ENCODE results near the gene TRIM64C. TPM values are rescaled to one million over a fixed set of nuclear protein-coding genes. Genes with fewer than 3 reads are reported as not detected.
"Not testable (repeated sequence)": the region's sequence is repeated elsewhere in the genome, so short reads cannot be mapped to it uniquely, and the experiment has no call there.

Gene TRIM64C, protein sequence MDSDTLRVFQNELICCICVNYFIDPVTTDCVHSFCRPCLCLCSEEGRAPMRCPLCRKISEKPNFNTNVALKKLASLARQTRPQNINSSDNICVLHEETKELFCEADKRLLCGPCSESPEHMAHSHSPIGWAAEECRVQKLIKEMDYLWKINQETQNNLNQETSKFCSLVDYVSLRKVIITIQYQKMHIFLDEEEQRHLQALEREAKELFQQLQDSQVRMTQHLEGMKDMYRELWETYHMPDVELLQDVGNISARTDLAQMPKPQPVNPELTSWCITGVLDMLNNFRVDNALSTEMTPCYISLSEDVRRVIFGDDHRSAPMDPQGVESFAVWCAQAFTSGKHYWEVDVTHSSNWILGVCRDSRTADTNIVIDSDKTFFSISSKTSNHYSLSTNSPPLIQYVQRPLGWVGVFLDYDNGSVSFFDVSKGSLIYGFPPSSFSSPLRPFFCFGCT
- under 1 TPM in 1 of 12 donors, not detected in 11; 0.13 TPM for polyA plus RNA-seq (ENCODE audit: insufficient read length in 12 of 12)
- long read RNA-seq, donor 1 = 0 reads
- long read RNA-seq, donor 2 = 0 reads
- long read RNA-seq, donor 3 = 0 reads
- long read RNA-seq, donor 4 = 0 reads
- long read RNA-seq, donor 5 = 0 reads
- long read RNA-seq, donor 6 = 0 reads
- long read RNA-seq, donor 7 = 0 reads
- long read RNA-seq, donor 8 = 0 reads
- long read RNA-seq, donor 9 = 0 reads
- long read RNA-seq, donor 10 = 0 reads
- long read RNA-seq, donor 11 = 0 reads

DNA sequence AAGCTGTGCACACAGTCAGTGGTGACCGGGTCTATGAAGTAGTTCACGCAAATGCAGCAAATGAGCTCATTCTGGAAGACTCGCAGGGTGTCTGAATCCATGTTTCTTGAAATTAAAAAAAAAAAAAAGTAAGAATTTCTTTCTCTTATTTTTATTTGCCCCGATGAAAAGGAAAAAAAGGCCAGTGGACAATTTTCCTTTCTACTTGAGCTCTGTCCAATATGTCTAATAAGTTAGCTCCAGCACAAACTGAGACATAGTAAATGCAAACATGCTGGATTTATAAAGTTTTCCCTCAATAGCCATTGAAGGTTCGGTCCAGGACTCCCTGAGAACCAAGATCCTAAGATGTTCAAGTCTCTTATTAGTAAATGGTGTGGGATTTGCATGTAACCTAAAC, at the start of gene TRIM64C:
TRIM64C (minus strand) TSS at position 101 of the 400 bp plus-strand sequence; CDS start at position 101, 0 bp downstream.
- not testable (repeated sequence) for DNase-seq

DNA sequence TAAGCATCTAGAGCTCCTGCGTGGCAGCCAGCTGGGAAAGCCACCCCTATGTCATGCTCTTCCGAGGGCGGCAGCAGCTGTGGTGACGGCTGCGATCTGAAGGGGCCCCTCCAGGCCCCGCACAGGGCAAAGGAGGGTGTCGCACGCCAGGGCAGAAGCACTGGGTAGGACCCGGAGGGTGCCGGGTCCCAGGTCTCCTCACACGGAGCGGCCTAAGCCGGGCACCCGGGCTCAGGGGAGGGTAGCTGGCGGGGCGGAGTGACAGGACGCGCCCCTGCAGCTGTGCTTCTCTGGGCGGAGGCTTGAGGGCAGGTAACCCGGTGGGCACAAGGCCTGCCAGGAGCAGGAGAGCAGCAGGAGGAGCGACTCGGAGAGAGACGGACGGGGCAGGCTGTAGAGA, 43.4 kb upstream of the TRIM64C start:
- DNase-seq = not testable (repeated sequence)

DNA sequence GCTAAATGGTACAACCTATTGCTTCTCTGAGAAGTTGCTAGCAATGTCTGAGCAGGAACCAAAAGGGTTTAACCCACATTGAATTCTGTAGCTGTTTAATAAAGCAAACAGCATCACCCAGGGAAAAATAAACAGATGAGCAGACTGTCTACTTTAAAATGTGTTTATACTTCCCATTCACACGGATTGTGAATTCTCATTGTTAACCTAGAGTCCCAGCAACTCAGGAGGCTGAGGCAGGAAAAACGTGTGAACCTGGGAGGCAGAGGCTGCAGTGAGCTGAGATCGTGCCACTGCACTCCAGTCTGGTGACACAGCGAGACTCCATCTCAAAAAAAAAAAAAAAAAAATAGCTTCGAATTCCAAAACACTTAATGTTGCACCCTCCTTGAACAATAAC, 11.0 kb upstream of the TRIM64C start:
- not testable (repeated sequence) for DNase-seq

DNA sequence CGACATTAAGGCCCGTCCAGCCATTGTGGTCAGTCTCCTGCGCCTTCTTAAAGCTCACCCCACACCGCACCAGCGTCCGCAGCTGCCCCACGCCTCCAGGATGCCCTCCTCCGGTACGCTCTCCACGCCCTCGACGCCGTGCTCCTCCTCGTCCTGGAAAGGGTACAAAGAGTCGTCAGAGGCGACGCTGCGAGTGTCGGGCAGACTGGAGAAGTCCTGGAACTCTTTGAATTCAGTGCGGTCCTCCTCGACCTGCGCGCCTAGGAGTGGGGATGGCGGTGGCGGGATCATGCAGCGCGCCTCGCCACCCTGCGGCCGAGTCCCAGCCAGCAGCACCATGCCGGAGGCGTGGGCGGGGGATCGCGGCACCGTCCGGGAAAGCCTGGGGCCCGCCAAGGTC, 9.1 kb downstream of the TRIM64C start:
- DNase-seq = not testable (repeated sequence)

DNA sequence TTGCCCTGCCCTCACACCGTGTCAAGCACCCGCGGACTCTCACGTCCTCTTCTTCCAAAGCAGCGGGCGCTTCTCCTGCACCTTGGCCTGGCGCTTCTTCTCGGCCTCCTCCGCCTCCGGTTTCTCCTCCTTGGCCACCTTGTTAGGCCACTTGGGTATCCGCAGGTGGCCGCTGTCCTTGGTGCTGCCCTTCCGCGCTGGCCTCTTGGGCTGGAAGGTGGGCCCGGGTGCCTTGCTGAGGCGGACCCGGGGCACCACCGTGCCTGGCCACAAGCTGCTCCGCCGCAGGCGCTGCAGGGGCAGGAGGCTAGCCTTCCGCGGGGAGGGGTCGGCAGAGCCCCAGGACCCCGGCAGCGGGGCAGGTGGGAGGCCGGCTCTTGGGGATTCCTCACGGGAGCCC, 10.7 kb downstream of the TRIM64C start:
- not testable (repeated sequence) for DNase-seq

- DNase-seq = not testable (repeated sequence)
These were observed 30.4 kb downstream of the TRIM64C start, which contains the start of gene TRIM49B for GRCh38 chr11:49028523-49028922. TRIM49B (plus strand) TSS chr11:49028823; CDS start chr11:49031600, 2,777 bp downstream.

Other genes with a start within 250 kb of the TRIM64C start
- not detected for gene TRIM51G, start 75.2 kb downstream of the TRIM64C start, polyA plus RNA-seq (ENCODE audit: insufficient read length in 12 of 12)
- not detected for gene TRIM49B, start 30.3 kb downstream of the TRIM64C start, polyA plus RNA-seq (ENCODE audit: insufficient read length in 12 of 12)
- gene FOLH1, start 149.5 kb upstream of the TRIM64C start, polyA plus RNA-seq (ENCODE audit: insufficient read length in 12 of 12) = 10 to 100 TPM in 1 of 12 donors, 1 to 10 TPM in 9, under 1 TPM in 1, not detected in 1; 0.87 to 16.5 (median 2.1) TPM

All from muscle of arm (tissue), 14 donors.